IPS-15b (cell line): Measurements from ENCODE around the gene MYO1E.
A peak's percentile ranks its signal among the peaks of the same experiment; 100 is the strongest.

Source experiments
- H3K27me3 ChIP-seq: one replicate; pipeline ENCODE4 v1.6.1; 2013; ENCODE audit warnings: low read length; ENCODE audit not compliant: control insufficient read depth, insufficient read depth
- H3K36me3 ChIP-seq: one replicate; pipeline ENCODE4 v1.6.1; 2013; ENCODE audit warnings: low read length; ENCODE audit not compliant: control insufficient read depth, insufficient read depth
- H3K4me1 ChIP-seq: one replicate; pipeline ENCODE4 v1.6.1; 2013; ENCODE audit warnings: mild to moderate bottlenecking, low read length; ENCODE audit not compliant: control insufficient read depth, insufficient read depth
- H3K4me3 ChIP-seq: one replicate; pipeline ENCODE4 v1.5.1; 2013; ENCODE audit warnings: low read depth, low read length
- H3K9ac ChIP-seq: one replicate; pipeline ENCODE4 v1.6.1; 2013; ENCODE audit warnings: low read depth, mild to moderate bottlenecking, low read length
- H3K9me3 ChIP-seq: one replicate; pipeline ENCODE4 v1.6.1; 2013; ENCODE audit warnings: mild to moderate bottlenecking, low read length; ENCODE audit not compliant: control insufficient read depth, insufficient read depth

The MYO1E gene

GRCh38 chr15:59309405-59309804, 63.3 kb downstream of the MYO1E start:
- Histone ChIP-seq H3K27me3 (no peaks in the 10 kb centered on the region), H3K36me3 (no peaks in the 10 kb centered on the region), H3K4me3 (no peak overlapping the region), H3K9ac (no peak overlapping the region), H3K4me1 (peaks cover 13% of the 10 kb centered on the region), H3K9me3 (no peaks in the 10 kb centered on the region)

GRCh38 chr15:59307165-59307537, 65.5 kb downstream of the MYO1E start:
- no peaks in the 10 kb centered on the region for H3K27me3 ChIP-seq
- no peak overlapping the region for H3K9ac ChIP-seq
- peaks cover 7% of the 10 kb centered on the region for H3K4me1 ChIP-seq
- no peaks in the 10 kb centered on the region for H3K9me3 ChIP-seq
- no peaks in the 10 kb centered on the region for H3K36me3 ChIP-seq
- no peak overlapping the region for H3K4me3 ChIP-seq

GRCh38 chr15:59306520-59307164, 66.0 kb downstream of the MYO1E start:
- Histone ChIP-seq H3K4me3 (no peak overlapping the region), H3K9ac (no peak overlapping the region), H3K27me3 (no peaks in the 10 kb centered on the region), H3K4me1 (peaks cover 7% of the 10 kb centered on the region), H3K9me3 (no peaks in the 10 kb centered on the region), H3K36me3 (no peaks in the 10 kb centered on the region)

GRCh38 chr15:59304807-59305206, 67.9 kb downstream of the MYO1E start:
- Histone ChIP-seq H3K9me3 (no peaks in the 10 kb centered on the region), H3K4me1 (peaks cover 10% of the 10 kb centered on the region), H3K4me3 (no peak overlapping the region), H3K9ac (no peak overlapping the region), H3K27me3 (no peaks in the 10 kb centered on the region), H3K36me3 (no peaks in the 10 kb centered on the region)

GRCh38 chr15:59304034-59304795, 68.5 kb downstream of the MYO1E start:
- peaks cover 10% of the 10 kb centered on the region for H3K4me1 ChIP-seq
- H3K27me3 ChIP-seq, result no peaks in the 10 kb centered on the region
- no peak overlapping the region for H3K9ac ChIP-seq
- H3K4me3 ChIP-seq, result no peak overlapping the region
- no peaks in the 10 kb centered on the region for H3K9me3 ChIP-seq
- no peaks in the 10 kb centered on the region for H3K36me3 ChIP-seq

- H3K9me3 ChIP-seq, result no peaks in the 10 kb centered on the region
- no peak overlapping the region for H3K4me3 ChIP-seq
- no peaks in the 10 kb centered on the region for H3K27me3 ChIP-seq
- H3K9ac ChIP-seq, result peak overlapping the region; percentile 47
- H3K36me3 ChIP-seq, result no peaks in the 10 kb centered on the region
- H3K4me1 ChIP-seq, result peaks cover 10% of the 10 kb centered on the region
Measured at GRCh38 chr15:59303633-59304032, 69.0 kb downstream of the MYO1E start.

- Histone ChIP-seq H3K36me3 (no peaks in the 10 kb centered on the region), H3K4me3 (no peak overlapping the region), H3K27me3 (no peaks in the 10 kb centered on the region), H3K4me1 (peaks cover 10% of the 10 kb centered on the region), H3K9me3 (no peaks in the 10 kb centered on the region), H3K9ac (no peak overlapping the region)
Measured at GRCh38 chr15:59303136-59303535, 69.5 kb downstream of the MYO1E start.

GRCh38 chr15:59301527-59301926, 71.1 kb downstream of the MYO1E start:
- no peaks in the 10 kb centered on the region for H3K27me3 ChIP-seq
- no peaks in the 10 kb centered on the region for H3K9me3 ChIP-seq
- H3K36me3 ChIP-seq, result no peaks in the 10 kb centered on the region
- no peak overlapping the region for H3K9ac ChIP-seq
- H3K4me3 ChIP-seq, result no peak overlapping the region
- peaks cover 10% of the 10 kb centered on the region for H3K4me1 ChIP-seq

- H3K4me1 ChIP-seq, result peaks cover 16% of the 10 kb centered on the region
- no peaks in the 10 kb centered on the region for H3K9me3 ChIP-seq
- no peak overlapping the region for H3K4me3 ChIP-seq
Measured at GRCh38 chr15:59300618-59301139, 72.0 kb downstream of the MYO1E start.

GRCh38 chr15:59299929-59300617, 72.6 kb downstream of the MYO1E start:
- Histone ChIP-seq H3K9me3 (no peaks in the 10 kb centered on the region), H3K36me3 (no peaks in the 10 kb centered on the region), H3K4me1 (peaks cover 16% of the 10 kb centered on the region), H3K4me3 (no peak overlapping the region), H3K9ac (no peak overlapping the region), H3K27me3 (no peaks in the 10 kb centered on the region)

More at GRCh38 chr15:59300618-59301139, 72.0 kb downstream of the MYO1E start:
- Histone ChIP-seq H3K9ac (no peak overlapping the region), H3K27me3 (no peaks in the 10 kb centered on the region), H3K36me3 (no peaks in the 10 kb centered on the region)

GRCh38 chr15:59298854-59299250, 73.8 kb downstream of the MYO1E start:
- Histone ChIP-seq H3K9ac (no peak overlapping the region), H3K4me3 (no peak overlapping the region), H3K36me3 (no peaks in the 10 kb centered on the region), H3K27me3 (no peaks in the 10 kb centered on the region), H3K9me3 (no peaks in the 10 kb centered on the region), H3K4me1 (peaks cover 11% of the 10 kb centered on the region)
